B cell (primary cell): ENCODE measurements around the gene PTPRE. TPM values are rescaled to one million over a fixed set of nuclear protein-coding genes. Genes with fewer than 3 reads are reported as not detected.

Source experiments
- ATAC-seq: fragments of 200-7000 bp; cut with Tn5 transposase; one replicate; pipeline ENCODE4 v1.10.0; 2021; ENCODE audit warnings: low read depth, mild to moderate bottlenecking, moderate number of reproducible peaks, moderate library complexity
- CTCF ChIA-PET: fragments of 350-600 bp; sonication (Branson Sonifier 250); formaldehyde crosslinking; loops from one replicate; lab custom pipeline; 2021; ENCODE audit warnings: antibody characterized with exemption, inconsistent platforms; lab: Charles Lee
- POLR2A ChIA-PET: fragments of 350-600 bp; sonication (Branson Sonifier 250); formaldehyde crosslinking; loops from one replicate; lab custom pipeline; 2021; ENCODE audit warnings: antibody characterized with exemption; lab: Charles Lee
- DNase-seq: peaks from one replicate; pipeline ENCODE4 v3.0.0; 2013
- H2AFZ ChIP-seq: 2 replicates; pipeline ENCODE4 v1.6.1; 2012; ENCODE audit warnings: mild to moderate bottlenecking, low read depth, low read length; ENCODE audit not compliant: insufficient read depth, poor library complexity, severe bottlenecking
- H3K27ac ChIP-seq, 2 donors: 1 replicate in 1 of 2; 2 replicates in 1 of 2; pipeline ENCODE4 v1.5.1; 2012 to 2013; ENCODE audit warnings: low read length in 2 of 2, mild to moderate bottlenecking in 2 of 2, moderate library complexity in 1 of 2
- H3K27me3 ChIP-seq, 4 experiments: fragments of 200-600 bp in 1 of 4; sonication (generic) in 1 of 4; replicated peaks in 1 of 4; 1 replicate in 2 of 4; 2 replicates in 2 of 4; pipeline versions ENCODE4 v1.6.1 to v1.7.0; 2013 to 2016; ENCODE audit warnings: low read length in 3 of 4, mild to moderate bottlenecking in 2 of 4, mixed read lengths in 1 of 4, moderate library complexity in 1 of 4; ENCODE audit not compliant: insufficient read depth in 4 of 4, control insufficient read depth in 3 of 4; ENCODE audit errors: control extremely low read depth in 1 of 4
- H3K36me3 ChIP-seq, 2 experiments: replicated peaks in 1 of 2; 1 replicate in 1 of 2; 2 replicates in 1 of 2; pipeline versions ENCODE4 v1.6.1 to v1.7.1; 2013; ENCODE audit warnings: low read length in 1 of 2; ENCODE audit not compliant: insufficient read depth in 2 of 2, control insufficient read depth in 1 of 2; ENCODE audit errors: control extremely low read depth in 1 of 2, extremely low read depth in 1 of 2
- H3K4me1 ChIP-seq, 2 donors: fragments of 200-600 bp in 1 of 2; sonication (generic) in 1 of 2; 1 replicate in 1 of 2; 2 replicates in 1 of 2; pipeline versions ENCODE4 v1.5.1 to v1.6.1; 2013 to 2017; ENCODE audit warnings: low read length in 2 of 2; ENCODE audit not compliant: control insufficient read depth in 2 of 2, insufficient read depth in 2 of 2
- H3K4me2 ChIP-seq: replicated peaks from 2 replicates; pipeline ENCODE3; 2012; ENCODE audit warnings: mild to moderate bottlenecking, low read depth, low read length; ENCODE audit not compliant: poor library complexity, severe bottlenecking
- H3K4me3 ChIP-seq, 5 experiments: fragments of 200-600 bp in 1 of 5; sonication (generic) in 1 of 5; 1 replicate in 3 of 5; 2 replicates in 2 of 5; pipeline versions ENCODE4 v1.5.1 to v1.7.0; 2011 to 2016; ENCODE audit warnings: low read length in 4 of 5, mild to moderate bottlenecking in 4 of 5, low read depth in 2 of 5, control low read depth in 1 of 5, moderate library complexity in 1 of 5; ENCODE audit not compliant: insufficient read depth in 1 of 5; ENCODE audit errors: control extremely low read depth in 1 of 5, extremely low read depth in 1 of 5
- H3K79me2 ChIP-seq: fragments of 200-600 bp; sonication (generic); one replicate; pipeline ENCODE4 v1.6.0; 2016; ENCODE audit warnings: low read length; ENCODE audit not compliant: control insufficient read depth, insufficient read depth
- H3K9ac ChIP-seq: fragments of 200-600 bp; sonication (generic); 2 replicates; pipeline ENCODE4 v1.6.1; 2017; ENCODE audit warnings: mild to moderate bottlenecking, low read length, moderate library complexity
- H3K9me3 ChIP-seq, 3 donors: one replicate each; pipeline versions ENCODE4 v1.6.1 to v1.7.1; 2013; ENCODE audit warnings: low read length in 2 of 3; ENCODE audit not compliant: control insufficient read depth in 2 of 3, insufficient read depth in 1 of 3; ENCODE audit errors: control extremely low read depth in 1 of 3
- H4K20me1 ChIP-seq: 2 replicates; pipeline ENCODE4 v1.6.0; 2012; ENCODE audit warnings: mild to moderate bottlenecking, low read length; ENCODE audit not compliant: insufficient read depth, control insufficient read depth, poor library complexity, severe bottlenecking
- H3K27ac Mint-ChIP-seq: one replicate; pipeline ENCODE4 v1.8.0; 2021; ENCODE audit warnings: mixed read lengths
- H3K27me3 Mint-ChIP-seq: one replicate; pipeline ENCODE4 v1.8.0; 2021; ENCODE audit warnings: mixed read lengths
- H3K4me1 Mint-ChIP-seq: one replicate; pipeline ENCODE4 v1.8.0; 2021; ENCODE audit warnings: mixed read lengths
- H3K4me3 Mint-ChIP-seq: one replicate; pipeline ENCODE4 v1.8.0; 2021; ENCODE audit warnings: mixed read lengths
- H3K9me3 Mint-ChIP-seq: one replicate; pipeline ENCODE4 v1.8.0; 2022; ENCODE audit warnings: mixed read lengths; ENCODE audit not compliant: insufficient read depth
- CTCF ChIP-seq: fragments of 200-600 bp; IDR thresholded peaks from one replicate; pipeline ENCODE4 v1.8.0; 2022; ENCODE audit warnings: antibody characterized with exemption, mild to moderate bottlenecking
- EZH2 ChIP-seq: IDR thresholded peaks from 2 replicates; pipeline ENCODE4 v1.6.1; 2012; ENCODE audit warnings: borderline replicate concordance, low read depth, mild to moderate bottlenecking, moderate library complexity, low read length; ENCODE audit not compliant: insufficient read depth, poor library complexity, severe bottlenecking
- WGBS: methylation state at CpG from one replicate; pipeline ENCODE4 v1.1.5; 2013; ENCODE audit warnings: missing lambda C conversion rate; ENCODE audit not compliant: insufficient coverage; 5-methylcytosine and 5-hydroxymethylcytosine counted together
- intact Hi-C: fragments of 100-400 bp; cut with micrococcal nuclease; formaldehyde crosslinking; loops from one replicate; pipeline ENCODE4 v1.10.0; 2022
- polyA plus RNA-seq: library from polyadenylated mRNA; depleted of rRNA; stranded (reverse); fragments of >200 nt; gene quantifications from 2 replicates; pipeline ENCODE4 v1.2.3, GENCODE V29; 2012
- total RNA-seq, 2 donors: library from RNA; stranded (reverse); fragments of 120-200 nt in 1 of 2; gene quantifications; 1 replicate in 1 of 2; 2 replicates in 1 of 2; pipeline versions ENCODE4 v1.2.3 to v1.2.4, GENCODE V29; 2013 to 2022

The PTPRE gene
- total and polyA plus RNA-seq, 2 donors (not counting 1 experiment from before 2014, with no cell fraction given) = 6.6 to 32.7 TPM

- TF ChIP-seq EZH2 = no peak
- TF ChIP-seq CTCF = no peak
- Histone ChIP-seq H3K27me3 (no peaks in the 10 kb centered on the region), H3K9ac (no peak overlapping the region), H2AFZ (no peak overlapping the region), H3K36me3 (peaks cover 19 to 67% of the 10 kb centered on the region in 2 experiments), H3K4me3 (no peak overlapping the region), H3K4me1 (peaks cover 28 to 41% of the 10 kb centered on the region in 2 donors), H3K9me3 (no peaks in the 10 kb centered on the region), H3K4me2 (no peak overlapping the region), H4K20me1 (no peaks in the 10 kb centered on the region), H3K27ac (no peak overlapping the region), H3K79me2 (no peaks in the 10 kb centered on the region)
- Mint-ChIP-seq H3K9me3 (no peaks in the 10 kb centered on the region), H3K4me3 (no peak overlapping the region), H3K27me3 (no peaks in the 10 kb centered on the region), H3K27ac (peak overlapping the region; percentile 34), H3K4me1 (peaks cover 42% of the 10 kb centered on the region)
- 71% methylated on average over 10 of the region's 19 CpGs for WGBS
- ATAC-seq (no peak), DNase-seq (no peak)
- ChIA-PET CTCF (interaction anchor here (0.7 to 20.7 kb wide), 33 partner anchors 8 to 388 kb away, joined by 3 to 524 read pairs (median 5); partner anchors contain the start of gene PTPRE), POLR2A (interaction anchor here (0.5 to 1.1 kb wide), 2 partner anchors 21 to 33 kb away, joined by 3 to 7 read pairs; no protein-coding TSS in a partner anchor)
- intact Hi-C loops = loop anchor here (1.0 to 2.0 kb wide), 6 partner anchors 33 to 352 kb away; no protein-coding TSS in a partner anchor
Observed at GRCh38 chr10:128068398-128069285, 161.7 kb downstream of the PTPRE start.
